PC-3 (cell line): ENCODE results near the gene IFT122.
"Not testable (repeated sequence)": the region's sequence is repeated elsewhere in the genome, so short reads cannot be mapped to it uniquely, and the experiment has no call there.

Source experiments
- CTCF ChIP-seq: fragments of 300-600 bp; sonication (generic); conservative IDR thresholded peaks from 2 replicates; pipeline ENCODE4 v1.5.1; 2017; ENCODE audit warnings: antibody characterized with exemption, low read depth, mild to moderate bottlenecking, low read length
- EZH2 ChIP-seq: fragments of 300-600 bp; sonication (generic); IDR thresholded peaks from one replicate; pipeline ENCODE4 v1.6.1; 2017; ENCODE audit warnings: antibody characterized with exemption, mild to moderate bottlenecking, low read length; ENCODE audit not compliant: unreplicated experiment
- EZH2phosphoT487 ChIP-seq: fragments of 300-600 bp; sonication (generic); IDR thresholded peaks from 2 replicates; pipeline ENCODE4 v1.6.1; 2018; ENCODE audit warnings: mild to moderate bottlenecking, antibody characterized with exemption, low read length, borderline replicate concordance

DNA sequence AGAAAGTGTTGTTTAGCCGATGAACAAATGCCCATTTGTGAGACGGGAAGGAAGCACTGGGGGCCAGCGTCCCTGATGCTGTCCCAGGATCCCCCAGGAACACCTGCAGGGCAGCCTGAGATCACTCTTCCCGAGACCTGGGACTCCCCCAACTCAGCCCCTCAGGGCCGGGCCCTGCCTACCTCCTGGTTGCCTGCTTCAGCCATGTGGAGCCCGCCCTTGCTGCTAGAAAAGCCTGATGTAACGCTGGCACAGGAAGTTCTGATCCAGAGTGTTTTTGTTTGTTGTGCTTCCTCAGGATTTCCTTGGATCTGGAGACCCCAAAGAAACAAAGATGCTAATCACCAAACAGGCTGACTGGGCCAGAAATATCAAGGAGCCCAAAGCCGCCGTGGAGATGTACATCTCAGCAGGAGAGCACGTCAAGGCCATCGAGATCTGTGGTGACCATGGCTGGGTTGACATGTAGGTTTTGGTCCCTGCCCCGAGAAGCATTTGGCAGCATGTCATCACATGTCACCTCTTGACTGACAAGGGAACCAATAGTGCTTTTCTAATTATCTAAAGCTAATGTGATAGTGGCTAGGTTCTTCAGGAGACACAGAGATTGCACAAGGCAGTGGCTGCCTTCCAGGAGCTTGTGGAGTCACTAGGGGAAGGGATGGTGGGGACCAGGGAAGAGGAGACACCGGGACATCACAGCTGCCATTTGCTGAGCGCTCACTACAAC lies 59.7 kb downstream of the IFT122 start:
- TF ChIP-seq CTCF, EZH2, EZH2phosphoT487: not testable (repeated sequence)
